Right atrium auricular region (tissue), 2 donors: Measurements from ENCODE around the gene ETS1. TPM values are rescaled to one million over a fixed set of nuclear protein-coding genes. Genes with fewer than 3 reads are reported as not detected.

Source experiments
- DNase-seq: peaks from one replicate; pipeline ENCODE4 v3.0.0-alpha.2; 2019; ENCODE audit warnings: low spot score
- H3K27ac ChIP-seq, 2 donors: fragments of 200-600 bp; sonication (generic); 1 replicate in 1 of 2; 2 replicates in 1 of 2; pipeline ENCODE4 v1.5.1; 2016 to 2019
- H3K27me3 ChIP-seq, 2 donors: fragments of 200-600 bp; sonication (generic); one replicate each; pipeline versions ENCODE4 v1.5.1 to v1.6.0; 2017 to 2019
- H3K36me3 ChIP-seq: fragments of 200-600 bp; sonication (generic); one replicate; pipeline ENCODE4 v1.5.1; 2016
- H3K4me1 ChIP-seq, 2 donors: fragments of 200-600 bp; sonication (generic); one replicate each; pipeline versions ENCODE4 v1.5.1 to v1.6.0; 2017 to 2019
- H3K4me3 ChIP-seq, 2 donors: fragments of 200-600 bp; sonication (generic); 1 replicate in 1 of 2; 2 replicates in 1 of 2; pipeline ENCODE4 v1.5.1; 2017 to 2019; ENCODE audit warnings: mild to moderate bottlenecking in 1 of 2, moderate library complexity in 1 of 2
- H3K9me3 ChIP-seq, 2 donors: fragments of 200-600 bp; sonication (generic); one replicate each; pipeline ENCODE4 v1.5.1; 2019
- total RNA-seq, 2 donors: library from RNA; depleted of rRNA; stranded (reverse); fragments of >200 nt; gene quantifications; one replicate each; pipeline ENCODE4 v1.1.0, GENCODE V29; 2016
- TF ChIP-seq, protein P1 (sequence below), 2 donors: fragments of 200-600 bp; sonication (generic); IDR thresholded peaks; one replicate each; pipeline ENCODE4 v1.5.1; 2019; ENCODE audit warnings: antibody characterized with exemption in 2 of 2

Gene ETS1
- total RNA-seq, 2 donors from 2014 or later, result 37.9 to 46.6 TPM

DNA sequence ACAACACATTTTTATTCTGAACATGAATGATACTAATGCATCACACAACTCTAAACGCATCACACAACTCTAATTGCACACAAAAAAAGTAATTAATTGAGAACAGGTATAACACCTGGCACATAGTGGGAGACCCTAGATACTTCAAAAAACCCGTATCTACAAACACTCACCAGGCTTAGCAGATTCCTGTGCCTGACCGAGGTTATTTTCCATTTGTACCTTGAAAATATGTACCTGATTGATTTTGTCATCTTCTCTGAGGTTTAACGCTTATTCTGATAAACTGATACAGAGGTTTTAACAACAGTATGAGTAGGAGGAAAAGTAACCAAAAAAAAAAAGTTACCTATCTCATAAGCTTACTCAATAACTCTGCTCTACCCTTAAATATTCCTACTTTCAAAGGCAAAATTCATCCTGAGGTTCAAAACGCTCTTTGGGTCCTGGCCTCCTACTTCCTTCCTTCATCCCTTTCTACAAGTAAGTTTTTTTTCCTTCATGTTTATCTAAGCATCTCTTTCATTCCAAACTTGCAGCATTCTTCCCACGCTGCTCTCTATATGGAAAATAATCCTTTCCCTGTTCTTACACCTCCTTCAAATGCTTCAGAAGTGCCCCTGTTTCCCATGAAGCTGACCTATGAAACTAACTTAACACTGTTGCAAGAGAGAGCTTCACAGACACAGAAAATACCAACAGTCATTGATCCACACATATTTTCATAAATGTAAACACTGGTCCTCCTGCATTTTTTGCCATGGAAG lies 73.3 kb downstream of the ETS1 start:
- Histone ChIP-seq H3K27me3 (no peaks in the 10 kb centered on the region), H3K4me3 (no peak overlapping the region), H3K4me1 (peaks cover 0 to 86% of the 10 kb centered on the region in 2 donors), H3K27ac (no peak overlapping the region), H3K9me3 (no peaks in the 10 kb centered on the region), H3K36me3 (peaks cover 16% of the 10 kb centered on the region)
- DNase-seq, result no peak
- TF ChIP-seq, protein P1, sequence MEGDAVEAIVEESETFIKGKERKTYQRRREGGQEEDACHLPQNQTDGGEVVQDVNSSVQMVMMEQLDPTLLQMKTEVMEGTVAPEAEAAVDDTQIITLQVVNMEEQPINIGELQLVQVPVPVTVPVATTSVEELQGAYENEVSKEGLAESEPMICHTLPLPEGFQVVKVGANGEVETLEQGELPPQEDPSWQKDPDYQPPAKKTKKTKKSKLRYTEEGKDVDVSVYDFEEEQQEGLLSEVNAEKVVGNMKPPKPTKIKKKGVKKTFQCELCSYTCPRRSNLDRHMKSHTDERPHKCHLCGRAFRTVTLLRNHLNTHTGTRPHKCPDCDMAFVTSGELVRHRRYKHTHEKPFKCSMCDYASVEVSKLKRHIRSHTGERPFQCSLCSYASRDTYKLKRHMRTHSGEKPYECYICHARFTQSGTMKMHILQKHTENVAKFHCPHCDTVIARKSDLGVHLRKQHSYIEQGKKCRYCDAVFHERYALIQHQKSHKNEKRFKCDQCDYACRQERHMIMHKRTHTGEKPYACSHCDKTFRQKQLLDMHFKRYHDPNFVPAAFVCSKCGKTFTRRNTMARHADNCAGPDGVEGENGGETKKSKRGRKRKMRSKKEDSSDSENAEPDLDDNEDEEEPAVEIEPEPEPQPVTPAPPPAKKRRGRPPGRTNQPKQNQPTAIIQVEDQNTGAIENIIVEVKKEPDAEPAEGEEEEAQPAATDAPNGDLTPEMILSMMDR (IDR thresholded peaks at IDR 0.05), result no peak

DNA sequence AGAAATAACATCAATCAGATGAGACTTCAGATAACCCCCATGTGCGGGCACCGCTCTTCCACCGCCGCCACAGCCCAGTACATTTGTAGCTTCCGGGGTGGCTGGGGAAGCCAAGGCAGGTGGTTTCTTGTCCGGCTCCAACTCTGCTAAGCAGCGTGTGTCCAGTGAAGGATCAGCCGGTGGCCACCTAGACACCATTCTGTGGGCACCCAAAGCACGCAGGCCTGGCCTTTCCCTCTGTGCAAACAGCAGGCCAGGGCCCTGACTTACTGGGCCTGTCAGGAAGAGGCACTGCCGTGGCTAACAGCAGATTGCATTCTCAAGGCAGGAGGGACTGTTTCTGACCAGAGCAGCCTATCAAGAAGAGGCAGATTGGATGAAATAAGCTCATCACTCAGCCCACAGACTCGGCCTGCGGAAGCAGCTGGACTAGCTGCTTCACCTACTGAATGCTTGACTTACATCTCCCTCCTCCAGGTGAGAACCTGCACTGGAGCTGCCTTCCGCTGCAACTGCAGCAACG lies 74.8 kb downstream of the ETS1 start:
- TF ChIP-seq, protein P1 (IDR thresholded peaks at IDR 0.05), result no peak
- H3K27ac ChIP-seq, result no peak overlapping the region
- no peaks in the 10 kb centered on the region for H3K27me3 ChIP-seq
- H3K4me1 ChIP-seq, result peaks cover 0 to 86% of the 10 kb centered on the region in 2 donors
- H3K36me3 ChIP-seq, result peaks cover 16% of the 10 kb centered on the region
- H3K4me3 ChIP-seq, result no peak overlapping the region
- H3K9me3 ChIP-seq, result no peaks in the 10 kb centered on the region
- DNase-seq, result no peak

DNA sequence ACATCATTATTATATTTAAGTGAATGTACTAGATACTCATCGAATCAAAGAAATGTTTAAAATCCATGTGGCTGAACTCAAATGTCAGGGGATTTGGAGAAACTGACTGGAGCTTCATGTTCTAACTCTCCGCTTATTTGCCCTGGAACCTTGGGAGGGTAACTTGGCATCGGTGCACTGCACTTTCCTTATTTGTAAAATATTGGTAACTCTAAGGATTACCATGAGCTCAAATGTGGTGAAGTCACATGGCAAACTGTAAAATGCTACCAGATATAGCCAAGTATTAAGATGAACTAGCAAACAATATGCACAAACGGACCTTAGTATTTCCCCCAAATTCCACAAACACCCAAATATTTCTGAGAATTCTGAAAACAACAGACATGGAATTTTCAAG lies 75.6 kb downstream of the ETS1 start:
- H3K27ac ChIP-seq, result no peak overlapping the region
- H3K4me3 ChIP-seq, result no peak overlapping the region
- peaks cover 0 to 86% of the 10 kb centered on the region in 2 donors for H3K4me1 ChIP-seq

DNA sequence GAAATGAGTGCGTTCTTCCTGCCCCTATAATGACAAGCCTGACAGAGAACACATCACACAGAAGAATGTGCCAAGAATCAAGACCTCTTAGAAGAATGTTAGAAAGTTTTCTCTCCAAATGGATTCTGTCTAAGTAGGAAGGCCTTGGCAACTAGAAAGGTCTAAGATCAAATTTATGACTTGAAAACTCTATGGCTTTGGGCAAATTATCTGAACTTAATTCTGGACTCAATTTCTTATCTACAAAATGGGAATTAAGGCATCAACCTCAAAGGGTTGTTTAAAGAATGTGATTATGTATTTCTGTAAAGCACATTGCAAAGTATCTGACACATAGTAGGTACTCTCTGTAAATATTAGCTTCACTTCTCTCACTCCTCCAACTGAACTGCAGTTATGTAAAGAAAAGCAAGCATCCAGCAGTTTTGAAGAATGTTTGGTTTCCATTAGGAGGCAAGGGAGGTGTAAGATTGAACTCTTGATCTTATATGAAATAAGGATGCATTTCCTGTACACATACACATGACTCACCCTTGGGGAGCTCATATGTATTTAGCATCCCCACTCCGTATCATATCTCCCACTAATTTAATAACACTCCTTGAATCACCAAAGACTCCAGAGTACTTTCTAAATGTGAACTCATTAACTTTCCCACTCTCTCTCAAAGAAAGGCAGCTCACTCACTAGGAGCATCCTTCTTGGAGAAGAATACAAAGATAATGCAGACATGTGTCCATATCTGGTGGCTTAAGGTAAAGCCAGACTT lies 77.6 kb downstream of the ETS1 start:
- Histone ChIP-seq H3K27ac (no peak overlapping the region), H3K9me3 (no peaks in the 10 kb centered on the region), H3K4me1 (peaks cover 0 to 88% of the 10 kb centered on the region in 2 donors), H3K4me3 (no peak overlapping the region), H3K27me3 (no peaks in the 10 kb centered on the region), H3K36me3 (peaks cover 16% of the 10 kb centered on the region)
- no peak for DNase-seq
- TF ChIP-seq, protein P1 (IDR thresholded peaks at IDR 0.05), result no peak

More for the DNA sequence above, 75.6 kb downstream of the ETS1 start:
- no peak for DNase-seq
- peaks cover 16% of the 10 kb centered on the region for H3K36me3 ChIP-seq
- H3K27me3 ChIP-seq, result no peaks in the 10 kb centered on the region
- no peaks in the 10 kb centered on the region for H3K9me3 ChIP-seq
- TF ChIP-seq, protein P1 (IDR thresholded peaks at IDR 0.05), result no peak

DNA sequence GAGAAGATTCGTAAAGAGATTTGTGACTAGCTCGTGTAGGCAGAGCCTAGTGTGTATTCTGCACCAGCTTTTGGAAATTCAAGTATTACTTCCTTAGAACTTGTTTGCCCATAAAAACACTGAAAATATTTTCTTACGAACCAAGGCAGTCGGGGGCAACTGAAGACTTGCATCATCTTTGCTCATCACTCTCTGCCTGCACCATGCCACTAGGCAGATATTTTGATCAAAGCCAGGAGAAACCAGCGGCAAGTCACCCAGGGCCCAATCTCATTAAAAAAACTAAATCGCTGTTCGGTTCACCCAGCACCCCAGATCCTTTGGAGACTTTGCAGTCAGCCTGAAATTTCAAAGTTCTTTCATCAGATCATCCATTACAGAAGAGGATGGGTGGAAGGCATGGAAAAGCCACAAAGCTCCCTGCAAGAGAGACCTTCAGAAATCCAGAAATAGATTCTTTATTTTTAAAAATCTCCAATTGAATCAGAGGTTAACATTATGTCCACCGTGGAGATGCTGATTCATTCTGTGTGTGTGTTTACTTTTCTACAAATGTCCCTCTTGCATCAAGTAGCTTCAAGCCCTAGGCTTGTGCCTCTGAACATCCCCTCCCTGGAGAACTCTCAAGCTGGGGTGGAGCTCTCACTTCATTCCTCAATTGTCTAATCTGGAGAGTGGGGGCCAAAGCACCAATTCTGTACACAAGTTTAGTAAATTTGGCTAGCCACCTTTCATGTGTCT lies 78.4 kb downstream of the ETS1 start:
- no peak for DNase-seq
- peaks cover 0 to 88% of the 10 kb centered on the region in 2 donors for H3K4me1 ChIP-seq
- H3K27me3 ChIP-seq, result no peaks in the 10 kb centered on the region
- H3K9me3 ChIP-seq, result no peaks in the 10 kb centered on the region
- peaks cover 15% of the 10 kb centered on the region for H3K36me3 ChIP-seq
- no peak overlapping the region for H3K4me3 ChIP-seq
- TF ChIP-seq, protein P1 (IDR thresholded peaks at IDR 0.05), result no peak
- H3K27ac ChIP-seq, result peak overlapping the region; percentile 36 to 93
